Tibial nerve (tissue), 4 donors: ENCODE data around the gene CHN2.

Source experiments
- CTCF ChIP-seq, 5 experiments: fragments of 200-600 bp in 3 of 5; fragments of 450-650 bp in 2 of 5; sonication (generic) in 3 of 5; IDR thresholded peaks; one replicate each; pipeline ENCODE4 v1.5.1; 2016 to 2019; ENCODE audit warnings: antibody characterized with exemption in 5 of 5, mild to moderate bottlenecking in 3 of 5, moderate library complexity in 2 of 5
- EP300 ChIP-seq, 2 donors: sonication (generic); formaldehyde crosslinking; IDR thresholded peaks; one replicate each; pipeline ENCODE4 v1.6.1; 2017; ENCODE audit warnings: antibody characterized with exemption in 2 of 2, mild to moderate bottlenecking in 1 of 2

- TF ChIP-seq CTCF (IDR thresholded peaks at IDR 0.05) = no peak
- TF ChIP-seq EP300 (IDR thresholded peaks at IDR 0.05) = no peak
Measured at GRCh38 chr7:29150856-29151255, 43.7 kb upstream of the CHN2 start.
